IMR-90 (cell line): ENCODE results near the gene AGAP1. TPM values are rescaled to one million over a fixed set of nuclear protein-coding genes. Genes with fewer than 3 reads are reported as not detected.

Source experiments
- ATAC-seq: fragments of 200-7000 bp; cut with Tn5 transposase; 2 replicates; pipeline ENCODE4 v1.9.1; 2020; ENCODE audit warnings: low read depth, mild to moderate bottlenecking, moderate library complexity
- BruUV-seq: library from RNA; stranded (reverse); fragments of 400-500 nt; replicated peaks from 2 replicates; lab custom pipeline; 2021; lab: Mats Ljungman, UMichigan
- CTCF ChIA-PET: fragments of 300-600 bp; formaldehyde crosslinking; extraction: SDS; loops from one replicate; lab custom pipeline; 2021; ENCODE audit warnings: antibody characterized with exemption; lab: Yijun Ruan, JAX
- POLR2A ChIA-PET: fragments of 300-600 bp; sonication (Branson Sonifier 250); formaldehyde crosslinking; loops from one replicate; lab custom pipeline; 2022; ENCODE audit warnings: antibody characterized with exemption; ENCODE audit not compliant: unreplicated experiment; lab: Charles Lee
- DNase-seq: peaks from one replicate; pipeline ENCODE4 v3.0.0; 2013
- H2AFZ ChIP-seq: replicated peaks from 2 replicates; pipeline ENCODE3; 2013; ENCODE audit warnings: low read length, mild to moderate bottlenecking; ENCODE audit not compliant: poor library complexity
- H2AK5ac ChIP-seq: 2 replicates; pipeline ENCODE4 v1.6.1; 2013; ENCODE audit warnings: low read depth, low read length, inconsistent platforms
- H2AK9ac ChIP-seq: replicated peaks from 2 replicates; pipeline ENCODE3; 2013; ENCODE audit warnings: mild to moderate bottlenecking, low read depth, low read length, moderate library complexity; ENCODE audit not compliant: poor library complexity
- H2BK120ac ChIP-seq: 2 replicates; pipeline ENCODE4 v1.6.1; 2013; ENCODE audit warnings: low read depth, low read length, inconsistent platforms
- H2BK15ac ChIP-seq: 3 replicates; pipeline ENCODE4 v1.6.1; 2013; ENCODE audit warnings: low read depth, low read length, inconsistent platforms
- H2BK20ac ChIP-seq: 2 replicates; pipeline ENCODE4 v1.6.1; 2013; ENCODE audit warnings: low read depth, mild to moderate bottlenecking, inconsistent platforms, low read length, moderate library complexity
- H2BK5ac ChIP-seq: 2 replicates; pipeline ENCODE4 v1.6.1; 2013; ENCODE audit warnings: mild to moderate bottlenecking, low read depth, low read length, inconsistent platforms; ENCODE audit not compliant: poor library complexity, severe bottlenecking
- H3K14ac ChIP-seq: replicated peaks from 2 replicates; pipeline ENCODE4 v1.6.1; 2013; ENCODE audit warnings: low read depth, low read length, inconsistent platforms
- H3K18ac ChIP-seq: 2 replicates; pipeline ENCODE4 v1.6.1; 2013; ENCODE audit warnings: low read depth, low read length, control low read depth
- H3K23ac ChIP-seq: 2 replicates; pipeline ENCODE4 v1.6.1; 2013; ENCODE audit warnings: low read depth, low read length, inconsistent platforms
- H3K27ac ChIP-seq: 2 replicates; pipeline ENCODE4 v1.5.1; 2013; ENCODE audit warnings: mild to moderate bottlenecking, control low read depth, low read length; ENCODE audit not compliant: insufficient read depth
- H3K27me3 ChIP-seq: 2 replicates; pipeline ENCODE4 v1.6.1; 2013; ENCODE audit warnings: low read length; ENCODE audit not compliant: control insufficient read depth, insufficient read depth
- H3K36me3 ChIP-seq: 2 replicates; pipeline ENCODE4 v1.6.1; 2013; ENCODE audit warnings: low read length, mixed read lengths; ENCODE audit not compliant: control insufficient read depth, insufficient read depth
- H3K4ac ChIP-seq: 2 replicates; pipeline ENCODE4 v1.6.1; 2013; ENCODE audit warnings: low read depth, low read length, inconsistent platforms
- H3K4me1 ChIP-seq: 2 replicates; pipeline ENCODE4 v1.6.1; 2013; ENCODE audit warnings: low read length, mixed read lengths; ENCODE audit not compliant: control insufficient read depth, insufficient read depth
- H3K4me2 ChIP-seq: 2 replicates; pipeline ENCODE4 v1.6.1; 2013; ENCODE audit warnings: low read depth, mild to moderate bottlenecking, control low read depth, low read length, moderate library complexity
- H3K4me3 ChIP-seq: 2 replicates; pipeline ENCODE4 v1.5.1; 2013; ENCODE audit warnings: low read depth, mild to moderate bottlenecking, control low read depth, low read length, moderate library complexity; ENCODE audit not compliant: insufficient read depth
- H3K56ac ChIP-seq: 2 replicates; pipeline ENCODE4 v1.6.1; 2013; ENCODE audit warnings: low read length, inconsistent platforms; ENCODE audit not compliant: insufficient read depth; ENCODE audit errors: extremely low read depth
- H3K79me1 ChIP-seq, 2 experiments: 2 replicates each; pipeline ENCODE4 v1.6.1; 2013; ENCODE audit warnings: low read length in 2 of 2, inconsistent platforms in 1 of 2, low read depth in 1 of 2
- H3K9ac ChIP-seq: 2 replicates; pipeline ENCODE4 v1.6.1; 2013; ENCODE audit warnings: low read depth, low read length, control low read depth
- H3K9me1 ChIP-seq: 2 replicates; pipeline ENCODE4 v1.6.1; 2013; ENCODE audit warnings: low read length, inconsistent platforms; ENCODE audit not compliant: insufficient read depth
- H3K9me3 ChIP-seq: 2 replicates; pipeline ENCODE4 v1.6.1; 2013; ENCODE audit warnings: low read length; ENCODE audit not compliant: control insufficient read depth, insufficient read depth
- H4K20me1 ChIP-seq: 2 replicates; pipeline ENCODE4 v1.6.1; 2013; ENCODE audit warnings: low read length, inconsistent platforms; ENCODE audit not compliant: insufficient read depth
- H4K5ac ChIP-seq: 2 replicates; pipeline ENCODE4 v1.6.1; 2013; ENCODE audit warnings: mild to moderate bottlenecking, low read depth, low read length, control low read depth
- H4K8ac ChIP-seq, 2 experiments: 2 replicates each; pipeline ENCODE4 v1.6.1; 2013; ENCODE audit warnings: low read depth in 2 of 2, low read length in 2 of 2, control low read depth in 1 of 2, inconsistent platforms in 1 of 2
- H4K91ac ChIP-seq: 2 replicates; pipeline ENCODE4 v1.6.1; 2013; ENCODE audit warnings: low read depth, low read length, inconsistent platforms; ENCODE audit not compliant: insufficient read depth
- MAZ ChIP-seq: IDR thresholded peaks from 2 replicates; pipeline ENCODE4 v1.6.1; 2012; ENCODE audit warnings: low read depth, mild to moderate bottlenecking, low read length, improper control_type of control experiment, moderate library complexity, borderline replicate concordance
- WGBS, 2 experiments: methylation state at CpG; one replicate each; pipeline versions ENCODE4 v1.1.5 to v1.1.7; 2013; ENCODE audit warnings: missing lambda C conversion rate in 2 of 2; ENCODE audit not compliant: insufficient read length in 1 of 2; ENCODE audit errors: extremely low coverage in 2 of 2; 5-methylcytosine and 5-hydroxymethylcytosine counted together
- dilution Hi-C: fragments of 300-500 bp; cut with HindIII; formaldehyde crosslinking; loops from one replicate; pipeline ENCODE4 v1.14.3; 2018; ENCODE audit warnings: low sequenced_read_pairs; ENCODE audit not compliant: unreplicated experiment
- in situ Hi-C: fragments of 300-500 bp; cut with MboI; formaldehyde crosslinking; loops from 3 replicates; pipeline ENCODE4 v1.14.3; 2019; ENCODE audit warnings: low sequenced_read_pairs, inconsistent platforms, mixed read lengths
- intact Hi-C: fragments of 100-400 bp; cut with micrococcal nuclease; formaldehyde crosslinking; loops from 2 replicates; pipeline ENCODE4 v1.10.0; 2022
- polyA plus RNA-seq, 3 experiments: library from polyadenylated mRNA; depleted of rRNA; stranded (reverse); fragments of >200 nt; gene quantifications; 2 replicates each; pipeline ENCODE4 v1.2.3, GENCODE V29; 2012; ENCODE audit warnings: low replicate concordance in 1 of 3
- total RNA-seq: library from RNA; depleted of rRNA; stranded (reverse); fragments of >200 nt; gene quantifications from 2 replicates; pipeline ENCODE4 v1.2.3, GENCODE V29; 2012
- TF ChIP-seq, protein P1 (sequence below): conservative IDR thresholded peaks from 2 replicates; pipeline ENCODE4 v1.5.1; 2012; ENCODE audit warnings: mild to moderate bottlenecking, low read depth, low read length, improper control_type of control experiment

AGAP1 gene
- total and polyA plus RNA-seq, 2 of the 4 experiments (the other 2 are of a cell fraction), result 15.1 to 16.4 TPM

DNA sequence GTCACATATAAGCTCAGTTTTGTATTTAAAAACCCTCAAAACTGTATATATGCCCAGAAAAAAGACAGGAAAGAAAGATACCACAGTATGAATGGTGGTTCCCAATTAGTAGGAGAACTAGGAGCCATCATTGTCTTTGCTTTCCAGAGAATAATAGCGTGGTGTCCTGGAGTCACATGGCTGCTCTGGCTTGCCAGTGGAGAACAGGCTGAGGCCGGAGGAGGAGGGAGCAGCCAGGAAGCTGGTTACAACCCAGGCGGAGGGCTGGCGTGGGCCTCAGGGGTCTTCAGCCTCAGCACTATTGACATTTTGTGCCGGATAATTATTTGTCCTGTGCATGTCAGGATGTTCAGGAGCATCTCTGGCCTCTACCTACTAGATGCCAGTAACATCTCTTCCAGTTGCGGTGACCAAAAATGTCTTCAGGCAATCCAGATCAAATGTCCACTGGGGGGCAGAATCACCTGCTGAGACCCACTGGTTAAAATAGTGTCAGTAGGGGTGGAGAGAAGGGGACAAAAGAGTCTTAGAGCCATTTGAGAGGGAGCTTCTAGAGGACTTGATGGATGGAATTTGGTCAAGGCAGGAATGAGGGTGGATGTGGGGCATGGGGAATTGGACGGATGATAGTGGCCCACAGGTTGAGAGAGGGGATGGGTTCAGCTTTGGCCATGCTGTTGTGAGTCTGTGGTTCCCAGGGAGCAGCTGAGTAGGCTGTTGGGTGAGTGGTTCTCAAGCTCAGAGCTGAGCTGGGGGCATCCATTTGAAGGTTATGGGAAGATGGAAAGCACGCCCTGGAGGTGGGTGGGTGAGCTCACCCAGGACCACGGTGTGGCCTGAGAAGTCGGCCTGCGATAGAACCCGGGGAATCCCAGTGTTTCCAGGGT is 144.9 kb downstream of the AGAP1 start:
- no peak overlapping the region for H3K23ac ChIP-seq
- DNase-seq, result no peak
- H3K4me2 ChIP-seq, result no peak overlapping the region
- peak overlapping the region; percentile 22; the same call in 2 of the 3 replicates for H2BK15ac ChIP-seq
- peak overlapping the region; percentile 16; the same call in 1 of the 2 replicates for H3K27ac ChIP-seq
- peak; percentile 3; the same call in 1 of the 2 replicates for ATAC-seq
- no TSS peak for BruUV-seq
- 0 out of 2 replicates have a peak overlapping the region, but pooled peaks have one; percentile 7 for H3K18ac ChIP-seq
- H2AK9ac ChIP-seq, result no peak overlapping the region
- no CpG with 5 or more reads among the region's 12 CpGs for WGBS, 2 experiments
- H3K9ac ChIP-seq, result no peak overlapping the region
- H3K9me3 ChIP-seq, result no peaks in the 10 kb centered on the region
- intact Hi-C loops, result loop anchor here (1.0 kb wide), 1 partner anchor 23 kb away; no protein-coding TSS in a partner anchor
- H2AFZ ChIP-seq, result peak overlapping the region; percentile 11
- no peak overlapping the region for H3K56ac ChIP-seq
- H4K8ac ChIP-seq, result peak overlapping the region in 1 of 2 experiments; percentile 29; a peak in 1 of 4 replicates
- H3K4me3 ChIP-seq, result no peak overlapping the region
- in situ Hi-C loops, result loop anchor here (25.0 kb wide), 1 partner anchor 1449 kb away; the partner anchor contains the start of gene COPS8
- H3K14ac ChIP-seq, result 0 out of 2 replicates have a peak overlapping the region, but pooled peaks have one; percentile 10
- H3K79me1 ChIP-seq, result peaks cover 19 to 75% of the 10 kb centered on the region in 2 experiments
- H2BK120ac ChIP-seq, result peak overlapping the region; percentile 38; the same call in 1 of the 2 replicates
- dilution Hi-C loops, result no loop called here
- H4K91ac ChIP-seq, result peak overlapping the region; percentile 37; the same call in 1 of the 2 replicates
- H3K4me1 ChIP-seq, result peaks cover 33% of the 10 kb centered on the region
- no peak overlapping the region for H4K5ac ChIP-seq
- H2BK5ac ChIP-seq, result no peak overlapping the region
- H3K36me3 ChIP-seq, result no peaks in the 10 kb centered on the region
- no peak overlapping the region; the same call in 1 of the 2 replicates for H2BK20ac ChIP-seq
- CTCF ChIA-PET, result no interaction called here
- no peaks in the 10 kb centered on the region for H3K27me3 ChIP-seq
- peak overlapping the region; percentile 53 for H3K4ac ChIP-seq
- POLR2A ChIA-PET, result interaction anchor here (0.6 kb wide), 1 partner anchor 17 kb away, joined by 3 read pairs; no protein-coding TSS in a partner anchor
- H3K9me1 ChIP-seq, result peaks cover 31% of the 10 kb centered on the region
- peaks cover 16% of the 10 kb centered on the region for H4K20me1 ChIP-seq
- H2AK5ac ChIP-seq, result peak overlapping the region; percentile 56; the same call in 1 of the 2 replicates
- TF ChIP-seq, protein P1, sequence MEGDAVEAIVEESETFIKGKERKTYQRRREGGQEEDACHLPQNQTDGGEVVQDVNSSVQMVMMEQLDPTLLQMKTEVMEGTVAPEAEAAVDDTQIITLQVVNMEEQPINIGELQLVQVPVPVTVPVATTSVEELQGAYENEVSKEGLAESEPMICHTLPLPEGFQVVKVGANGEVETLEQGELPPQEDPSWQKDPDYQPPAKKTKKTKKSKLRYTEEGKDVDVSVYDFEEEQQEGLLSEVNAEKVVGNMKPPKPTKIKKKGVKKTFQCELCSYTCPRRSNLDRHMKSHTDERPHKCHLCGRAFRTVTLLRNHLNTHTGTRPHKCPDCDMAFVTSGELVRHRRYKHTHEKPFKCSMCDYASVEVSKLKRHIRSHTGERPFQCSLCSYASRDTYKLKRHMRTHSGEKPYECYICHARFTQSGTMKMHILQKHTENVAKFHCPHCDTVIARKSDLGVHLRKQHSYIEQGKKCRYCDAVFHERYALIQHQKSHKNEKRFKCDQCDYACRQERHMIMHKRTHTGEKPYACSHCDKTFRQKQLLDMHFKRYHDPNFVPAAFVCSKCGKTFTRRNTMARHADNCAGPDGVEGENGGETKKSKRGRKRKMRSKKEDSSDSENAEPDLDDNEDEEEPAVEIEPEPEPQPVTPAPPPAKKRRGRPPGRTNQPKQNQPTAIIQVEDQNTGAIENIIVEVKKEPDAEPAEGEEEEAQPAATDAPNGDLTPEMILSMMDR, result no peak
- 0 out of 2 replicates have a peak, but pooled peaks have one; percentile 14 for TF ChIP-seq MAZ
